K562 (cell line): Measurements from ENCODE around the gene FUCA1. TPM values are rescaled to one million over a fixed set of nuclear protein-coding genes. Genes with fewer than 3 reads are reported as not detected.

Experiments
- CAMTA2 ChIP-seq: fragments of 250-450 bp; sonication (Bioruptor Pico); conservative IDR thresholded peaks from 2 replicates; pipeline ENCODE4 v1.5.1; 2022
- CBFB ChIP-seq: sonication (generic); formaldehyde crosslinking; IDR thresholded peaks from 2 replicates; pipeline ENCODE4 v1.4.0; 2020; ENCODE audit warnings: mild to moderate bottlenecking, missing genetic modification reagents
- CREB1 ChIP-seq, 2 experiments: sonication (generic) in 1 of 2; formaldehyde crosslinking in 1 of 2; IDR thresholded peaks; 2 replicates each; pipeline versions ENCODE4 v1.6.1 to v1.8.0; 2012 to 2022; ENCODE audit warnings: inconsistent platforms in 1 of 2, mild to moderate bottlenecking in 1 of 2, missing genetic modification reagents in 1 of 2, moderate library complexity in 1 of 2
- SMARCA5 ChIP-seq: fragments of 450-650 bp; IDR thresholded peaks from 2 replicates; pipeline ENCODE4 v1.6.1; 2016
- ZBED1 ChIP-seq: IDR thresholded peaks from 2 replicates; pipeline ENCODE4 v1.6.1; 2014
- ZNF707 ChIP-seq: fragments of 250-450 bp; sonication (Bioruptor Pico); conservative IDR thresholded peaks from 2 replicates; pipeline ENCODE4 v1.8.0; 2022; ENCODE audit warnings: inconsistent platforms, mild to moderate bottlenecking, moderate library complexity
- polyA plus RNA-seq, 8 experiments: library from polyadenylated mRNA; depleted of rRNA in 4 of 8; stranded (reverse) in 5 of 8; unstranded in 3 of 8; fragments of >200 nt; fragmentation: Nextera tagmentation in 2 of 8; fragmentation: Illumina TruSeq in 1 of 8; extraction: Ambion mirVana in 2 of 8; extraction: Trizol in 1 of 8; gene quantifications; 2 replicates each; pipeline versions ENCODE4 v1.2.1 to v1.2.3, GENCODE V29; 2011 to 2014; ENCODE audit warnings: inconsistent platforms in 1 of 8, missing spikeins in 1 of 8
- total RNA-seq, 7 experiments: library from RNA; depleted of rRNA in 6 of 7; stranded (reverse); fragments of >200 nt in 6 of 7; fragmentation: Illumina TruSeq in 2 of 7; extraction: Trizol in 2 of 7; gene quantifications; 2 replicates each; pipeline versions ENCODE4 v1.2.1 to v1.2.3, GENCODE V29; 2011 to 2021; ENCODE audit warnings: low replicate concordance in 1 of 7
- TF ChIP-seq, protein P1 (sequence below), 2 experiments: fragments of 450-650 bp; formaldehyde crosslinking in 1 of 2; IDR thresholded peaks; 2 replicates each; pipeline versions ENCODE4 v1.4.0 to v1.6.1; 2014 to 2020; ENCODE audit warnings: mild to moderate bottlenecking in 2 of 2, borderline replicate concordance in 1 of 2, low read depth in 1 of 2
- TF ChIP-seq, protein P2 (sequence below), 2 experiments: IDR thresholded peaks; 2 replicates each; pipeline ENCODE4 v1.6.1; 2012; ENCODE audit warnings: improper control_type of control experiment in 2 of 2, low read depth in 2 of 2, low read length in 2 of 2, borderline replicate concordance in 1 of 2
- TF ChIP-seq, protein P3 (sequence below): sonication (generic); formaldehyde crosslinking; IDR thresholded peaks from 2 replicates; pipeline ENCODE4 v1.9.0; 2022; ENCODE audit warnings: mild to moderate bottlenecking, missing genetic modification reagents
- TF ChIP-seq, protein P4 (sequence below): fragments of 450-650 bp; IDR thresholded peaks from 2 replicates; pipeline ENCODE4 v1.7.1; 2018; ENCODE audit warnings: mild to moderate bottlenecking, low read depth; ENCODE audit not compliant: partially characterized antibody
- TF ChIP-seq, protein P5 (sequence below): fragments of 450-650 bp; IDR thresholded peaks from 2 replicates; pipeline ENCODE4 v1.6.1; 2016; ENCODE audit warnings: missing biosample characterization, missing genetic modification characterization

The FUCA1 gene
- total and polyA plus RNA-seq, 9 of the 15 experiments (the other 6 are each of a cell fraction or from before 2014, with no cell fraction given), result 7.0 to 20.5 (median 13.5) TPM

DNA sequence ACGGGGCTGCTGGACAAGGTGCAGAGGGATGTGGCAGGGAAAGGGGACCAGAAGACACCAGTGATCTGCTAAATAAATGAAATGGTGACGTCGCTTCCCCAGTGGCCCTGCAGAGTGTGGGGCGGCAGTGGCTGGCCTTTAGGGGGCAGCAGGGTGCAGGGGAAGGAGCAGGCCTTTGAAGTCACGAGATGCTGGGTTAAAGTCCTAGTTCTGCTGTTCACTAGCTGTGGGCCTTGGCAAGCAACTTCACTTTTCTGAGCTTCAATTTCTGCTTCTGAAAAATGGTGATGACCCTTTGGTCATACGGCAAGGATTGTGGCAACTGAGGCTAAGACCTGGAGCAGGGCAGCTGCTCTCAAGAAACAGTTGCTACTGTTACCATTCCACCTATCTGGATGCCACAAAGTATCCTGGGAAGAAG, 58.3 kb downstream of the FUCA1 start (continued):
- TF ChIP-seq, protein P1, sequence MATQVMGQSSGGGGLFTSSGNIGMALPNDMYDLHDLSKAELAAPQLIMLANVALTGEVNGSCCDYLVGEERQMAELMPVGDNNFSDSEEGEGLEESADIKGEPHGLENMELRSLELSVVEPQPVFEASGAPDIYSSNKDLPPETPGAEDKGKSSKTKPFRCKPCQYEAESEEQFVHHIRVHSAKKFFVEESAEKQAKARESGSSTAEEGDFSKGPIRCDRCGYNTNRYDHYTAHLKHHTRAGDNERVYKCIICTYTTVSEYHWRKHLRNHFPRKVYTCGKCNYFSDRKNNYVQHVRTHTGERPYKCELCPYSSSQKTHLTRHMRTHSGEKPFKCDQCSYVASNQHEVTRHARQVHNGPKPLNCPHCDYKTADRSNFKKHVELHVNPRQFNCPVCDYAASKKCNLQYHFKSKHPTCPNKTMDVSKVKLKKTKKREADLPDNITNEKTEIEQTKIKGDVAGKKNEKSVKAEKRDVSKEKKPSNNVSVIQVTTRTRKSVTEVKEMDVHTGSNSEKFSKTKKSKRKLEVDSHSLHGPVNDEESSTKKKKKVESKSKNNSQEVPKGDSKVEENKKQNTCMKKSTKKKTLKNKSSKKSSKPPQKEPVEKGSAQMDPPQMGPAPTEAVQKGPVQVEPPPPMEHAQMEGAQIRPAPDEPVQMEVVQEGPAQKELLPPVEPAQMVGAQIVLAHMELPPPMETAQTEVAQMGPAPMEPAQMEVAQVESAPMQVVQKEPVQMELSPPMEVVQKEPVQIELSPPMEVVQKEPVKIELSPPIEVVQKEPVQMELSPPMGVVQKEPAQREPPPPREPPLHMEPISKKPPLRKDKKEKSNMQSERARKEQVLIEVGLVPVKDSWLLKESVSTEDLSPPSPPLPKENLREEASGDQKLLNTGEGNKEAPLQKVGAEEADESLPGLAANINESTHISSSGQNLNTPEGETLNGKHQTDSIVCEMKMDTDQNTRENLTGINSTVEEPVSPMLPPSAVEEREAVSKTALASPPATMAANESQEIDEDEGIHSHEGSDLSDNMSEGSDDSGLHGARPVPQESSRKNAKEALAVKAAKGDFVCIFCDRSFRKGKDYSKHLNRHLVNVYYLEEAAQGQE (IDR thresholded peaks at IDR 0.05; ENCODE audit: borderline replicate concordance), result peak; percentile 81
- TF ChIP-seq, protein P1 (CRISPR knock-in tag; IDR thresholded peaks at IDR 0.05; ENCODE audit: low read depth), result no peak
- TF ChIP-seq, protein P2, sequence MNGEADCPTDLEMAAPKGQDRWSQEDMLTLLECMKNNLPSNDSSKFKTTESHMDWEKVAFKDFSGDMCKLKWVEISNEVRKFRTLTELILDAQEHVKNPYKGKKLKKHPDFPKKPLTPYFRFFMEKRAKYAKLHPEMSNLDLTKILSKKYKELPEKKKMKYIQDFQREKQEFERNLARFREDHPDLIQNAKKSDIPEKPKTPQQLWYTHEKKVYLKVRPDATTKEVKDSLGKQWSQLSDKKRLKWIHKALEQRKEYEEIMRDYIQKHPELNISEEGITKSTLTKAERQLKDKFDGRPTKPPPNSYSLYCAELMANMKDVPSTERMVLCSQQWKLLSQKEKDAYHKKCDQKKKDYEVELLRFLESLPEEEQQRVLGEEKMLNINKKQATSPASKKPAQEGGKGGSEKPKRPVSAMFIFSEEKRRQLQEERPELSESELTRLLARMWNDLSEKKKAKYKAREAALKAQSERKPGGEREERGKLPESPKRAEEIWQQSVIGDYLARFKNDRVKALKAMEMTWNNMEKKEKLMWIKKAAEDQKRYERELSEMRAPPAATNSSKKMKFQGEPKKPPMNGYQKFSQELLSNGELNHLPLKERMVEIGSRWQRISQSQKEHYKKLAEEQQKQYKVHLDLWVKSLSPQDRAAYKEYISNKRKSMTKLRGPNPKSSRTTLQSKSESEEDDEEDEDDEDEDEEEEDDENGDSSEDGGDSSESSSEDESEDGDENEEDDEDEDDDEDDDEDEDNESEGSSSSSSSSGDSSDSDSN (IDR thresholded peaks at IDR 0.05; ENCODE audit: borderline replicate concordance in 1 of 2, low read depth in 2 of 2, low read length in 2 of 2), result no peak
- TF ChIP-seq, protein P3, sequence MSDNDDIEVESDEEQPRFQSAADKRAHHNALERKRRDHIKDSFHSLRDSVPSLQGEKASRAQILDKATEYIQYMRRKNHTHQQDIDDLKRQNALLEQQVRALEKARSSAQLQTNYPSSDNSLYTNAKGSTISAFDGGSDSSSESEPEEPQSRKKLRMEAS (CRISPR knock-in tag), result peak; percentile 48
- TF ChIP-seq CAMTA2 (CRISPR knock-in tag) (no peak), SMARCA5 (peak; percentile 67; the same call in 1 of the 2 replicates), CBFB (CRISPR knock-in tag) (0 out of 2 replicates have a peak, but pooled peaks have one; percentile 37), ZBED1 (0 out of 2 replicates have a peak, but pooled peaks have one; percentile 40), ZNF707 (no peak), CREB1 (IDR thresholded peaks at IDR 0.05) (peak; percentile 38; the same call in 1 of the 2 replicates), CREB1 (CRISPR knock-in tag; IDR thresholded peaks at IDR 0.05) (peak; percentile 76)
- TF ChIP-seq, protein P4, sequence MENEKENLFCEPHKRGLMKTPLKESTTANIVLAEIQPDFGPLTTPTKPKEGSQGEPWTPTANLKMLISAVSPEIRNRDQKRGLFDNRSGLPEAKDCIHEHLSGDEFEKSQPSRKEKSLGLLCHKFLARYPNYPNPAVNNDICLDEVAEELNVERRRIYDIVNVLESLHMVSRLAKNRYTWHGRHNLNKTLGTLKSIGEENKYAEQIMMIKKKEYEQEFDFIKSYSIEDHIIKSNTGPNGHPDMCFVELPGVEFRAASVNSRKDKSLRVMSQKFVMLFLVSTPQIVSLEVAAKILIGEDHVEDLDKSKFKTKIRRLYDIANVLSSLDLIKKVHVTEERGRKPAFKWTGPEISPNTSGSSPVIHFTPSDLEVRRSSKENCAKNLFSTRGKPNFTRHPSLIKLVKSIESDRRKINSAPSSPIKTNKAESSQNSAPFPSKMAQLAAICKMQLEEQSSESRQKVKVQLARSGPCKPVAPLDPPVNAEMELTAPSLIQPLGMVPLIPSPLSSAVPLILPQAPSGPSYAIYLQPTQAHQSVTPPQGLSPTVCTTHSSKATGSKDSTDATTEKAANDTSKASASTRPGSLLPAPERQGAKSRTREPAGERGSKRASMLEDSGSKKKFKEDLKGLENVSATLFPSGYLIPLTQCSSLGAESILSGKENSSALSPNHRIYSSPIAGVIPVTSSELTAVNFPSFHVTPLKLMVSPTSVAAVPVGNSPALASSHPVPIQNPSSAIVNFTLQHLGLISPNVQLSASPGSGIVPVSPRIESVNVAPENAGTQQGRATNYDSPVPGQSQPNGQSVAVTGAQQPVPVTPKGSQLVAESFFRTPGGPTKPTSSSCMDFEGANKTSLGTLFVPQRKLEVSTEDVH, result peak; percentile 44
- TF ChIP-seq, protein P5, sequence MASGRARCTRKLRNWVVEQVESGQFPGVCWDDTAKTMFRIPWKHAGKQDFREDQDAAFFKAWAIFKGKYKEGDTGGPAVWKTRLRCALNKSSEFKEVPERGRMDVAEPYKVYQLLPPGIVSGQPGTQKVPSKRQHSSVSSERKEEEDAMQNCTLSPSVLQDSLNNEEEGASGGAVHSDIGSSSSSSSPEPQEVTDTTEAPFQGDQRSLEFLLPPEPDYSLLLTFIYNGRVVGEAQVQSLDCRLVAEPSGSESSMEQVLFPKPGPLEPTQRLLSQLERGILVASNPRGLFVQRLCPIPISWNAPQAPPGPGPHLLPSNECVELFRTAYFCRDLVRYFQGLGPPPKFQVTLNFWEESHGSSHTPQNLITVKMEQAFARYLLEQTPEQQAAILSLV (tag), result no peak
